NCI-H2227 (cell line): ENCODE measurements around the gene C1orf116.
A peak's percentile ranks its signal among the peaks of the same experiment; 100 is the strongest.

Experiments
- DNase-seq: peaks from one replicate; lab custom pipeline; 2025; ENCODE audit not compliant: unreplicated experiment; lab: John Stamatoyannopoulos, UW

The C1orf116 gene

GRCh38 chr1:207035877-207036551, 3.5 kb upstream of the C1orf116 start:
- no peak for DNase-seq

GRCh38 chr1:207034998-207035397, 2.4 kb upstream of the C1orf116 start:
- no peak for DNase-seq

GRCh38 chr1:207034208-207034607, 1.7 kb upstream of the C1orf116 start:
- no peak for DNase-seq

GRCh38 chr1:207033302-207033701, 746 bp upstream of the C1orf116 start:
- DNase-seq = no peak

- no peak for DNase-seq
Observed at GRCh38 chr1:207031632-207032264, 808 bp downstream of the C1orf116 start.

GRCh38 chr1:207031016-207031415, 1.5 kb downstream of the C1orf116 start:
- DNase-seq = no peak

- DNase-seq = no peak
Observed at GRCh38 chr1:207030522-207031009, 2.0 kb downstream of the C1orf116 start.

GRCh38 chr1:207029701-207030521, 2.6 kb downstream of the C1orf116 start:
- DNase-seq = peak; percentile 64

- DNase-seq = no peak
Observed at GRCh38 chr1:207028884-207029650, 3.5 kb downstream of the C1orf116 start.

- DNase-seq = no peak
Observed at GRCh38 chr1:207027921-207028320, 4.6 kb downstream of the C1orf116 start.

- no peak for DNase-seq
Observed at GRCh38 chr1:207027206-207027777, 5.3 kb downstream of the C1orf116 start.

GRCh38 chr1:207026104-207026534, 6.4 kb downstream of the C1orf116 start:
- no peak for DNase-seq

- no peak for DNase-seq
Observed at GRCh38 chr1:207025146-207025880, 7.2 kb downstream of the C1orf116 start.

- DNase-seq = no peak
Observed at GRCh38 chr1:207024202-207025145, 8.1 kb downstream of the C1orf116 start.

- DNase-seq = no peak
Observed at GRCh38 chr1:207022996-207023679, 9.4 kb downstream of the C1orf116 start.

- no peak for DNase-seq
Observed at GRCh38 chr1:207021876-207022596, 10.5 kb downstream of the C1orf116 start.

- DNase-seq = no peak
Observed at GRCh38 chr1:207021139-207021861, 11.3 kb downstream of the C1orf116 start.
